GM19372 (cell line): ENCODE results near the gene EIF5AL1.
"Not testable (repeated sequence)": the region's sequence is repeated elsewhere in the genome, so short reads cannot be mapped to it uniquely, and the experiment has no call there.

Source experiments
- ATAC-seq: cut with Tn5 transposase; IDR thresholded peaks from one replicate; pipeline ENCODE4 v1.9.1; 2021; ENCODE audit warnings: mild to moderate bottlenecking, low read depth, moderate library complexity; ENCODE audit not compliant: unreplicated experiment

EIF5AL1 gene

DNA sequence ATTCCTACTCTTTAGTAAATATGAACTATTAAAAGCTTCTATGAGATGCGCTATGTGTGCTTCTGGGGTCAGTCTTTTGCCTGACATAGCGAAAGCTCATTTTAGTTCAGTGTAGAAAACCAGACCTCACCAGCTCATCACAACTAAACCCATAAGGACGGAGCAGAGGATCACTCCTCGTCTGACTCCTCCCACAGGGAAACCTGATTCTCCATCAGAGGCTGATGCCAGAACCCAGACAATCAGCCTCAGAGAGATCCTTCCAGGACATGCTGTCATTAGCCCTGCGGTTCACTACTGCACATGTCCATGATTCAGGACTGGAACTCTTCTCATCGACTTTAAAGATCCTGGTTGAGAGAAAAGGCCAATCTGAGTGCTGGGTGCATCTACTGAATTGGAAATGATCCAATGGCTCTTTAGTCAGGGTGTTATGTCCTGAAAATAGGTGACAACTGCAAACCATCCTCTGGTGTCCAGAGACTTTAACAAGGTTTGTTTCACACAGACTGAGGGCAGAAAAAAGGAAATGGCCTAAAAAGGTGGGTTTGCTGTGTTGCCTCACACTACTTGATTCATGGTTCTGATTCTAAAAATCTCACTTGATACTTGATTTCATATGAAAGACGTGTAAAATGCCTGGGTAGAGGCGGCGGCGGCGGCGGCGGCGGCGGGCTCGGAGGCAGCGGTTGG, at the start of gene EIF5AL1:
TSS of gene EIF5AL1 (plus strand) at position 643 of the 693 bp plus-strand sequence. CDS start 117 bp downstream, outside the sequence.
- not testable (repeated sequence) for ATAC-seq

DNA sequence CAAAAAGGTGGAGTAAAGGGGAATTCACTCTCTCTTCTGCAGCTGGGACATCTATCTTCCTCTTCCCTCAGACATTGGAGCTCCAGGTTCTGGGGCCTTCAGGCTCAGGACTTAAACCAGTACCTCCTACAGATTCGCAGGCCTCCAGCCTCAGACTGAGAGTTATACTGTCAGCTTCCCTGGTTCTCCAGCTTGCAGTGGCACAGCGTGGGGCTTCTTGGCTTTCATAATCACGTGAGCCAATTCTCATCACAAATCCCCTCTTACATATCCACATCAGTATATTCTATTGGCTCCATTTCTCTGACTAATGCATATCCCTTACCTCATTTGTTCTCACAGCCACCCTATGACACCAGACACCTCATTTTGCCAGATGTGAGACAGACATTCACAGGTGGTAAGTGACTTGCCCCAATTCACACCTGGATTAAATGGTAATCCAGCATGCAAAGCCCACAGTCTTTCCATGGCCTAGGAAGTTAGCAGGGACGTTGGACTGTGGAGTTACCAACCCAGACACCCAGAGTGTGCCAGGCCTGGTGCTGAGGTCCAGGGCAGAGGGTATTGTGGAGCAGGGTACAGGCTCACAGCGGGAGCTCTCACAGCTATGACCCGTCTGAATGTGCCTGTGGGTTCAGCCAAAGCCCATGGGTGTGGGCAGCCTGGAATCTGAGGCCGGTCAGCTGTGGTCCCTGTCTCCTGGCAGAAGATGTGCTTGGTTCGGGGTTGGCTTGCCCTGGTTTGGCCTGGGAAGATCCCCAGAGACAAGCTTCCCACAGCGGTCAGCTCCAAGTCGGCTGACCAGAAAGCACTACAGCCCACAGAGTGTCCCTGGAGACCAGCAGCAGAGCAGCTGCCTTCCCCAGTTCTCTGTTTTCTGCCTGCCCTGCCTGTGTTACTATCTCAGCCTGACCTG, 48.5 kb upstream of the EIF5AL1 start:
- no peak for ATAC-seq

DNA sequence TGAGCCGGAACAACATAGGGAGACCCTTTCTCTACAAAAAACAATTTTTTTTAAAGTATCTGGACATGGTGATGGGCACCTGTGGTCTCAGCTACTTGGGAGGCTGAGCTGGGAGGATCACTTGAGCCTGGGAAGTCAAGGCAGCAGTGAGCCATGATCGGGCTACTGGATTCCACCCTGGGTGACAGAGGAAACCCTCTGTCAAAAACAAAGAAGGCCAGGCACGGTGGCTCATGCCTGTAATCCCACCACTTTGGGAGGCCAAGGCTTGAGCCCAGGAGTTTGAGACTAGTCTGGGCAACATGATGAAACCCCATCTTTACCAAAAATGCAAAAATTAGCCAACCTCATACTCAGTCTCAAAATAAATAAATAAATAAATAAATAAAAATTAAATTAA, 47.0 kb upstream of the EIF5AL1 start:
- no peak for ATAC-seq

DNA sequence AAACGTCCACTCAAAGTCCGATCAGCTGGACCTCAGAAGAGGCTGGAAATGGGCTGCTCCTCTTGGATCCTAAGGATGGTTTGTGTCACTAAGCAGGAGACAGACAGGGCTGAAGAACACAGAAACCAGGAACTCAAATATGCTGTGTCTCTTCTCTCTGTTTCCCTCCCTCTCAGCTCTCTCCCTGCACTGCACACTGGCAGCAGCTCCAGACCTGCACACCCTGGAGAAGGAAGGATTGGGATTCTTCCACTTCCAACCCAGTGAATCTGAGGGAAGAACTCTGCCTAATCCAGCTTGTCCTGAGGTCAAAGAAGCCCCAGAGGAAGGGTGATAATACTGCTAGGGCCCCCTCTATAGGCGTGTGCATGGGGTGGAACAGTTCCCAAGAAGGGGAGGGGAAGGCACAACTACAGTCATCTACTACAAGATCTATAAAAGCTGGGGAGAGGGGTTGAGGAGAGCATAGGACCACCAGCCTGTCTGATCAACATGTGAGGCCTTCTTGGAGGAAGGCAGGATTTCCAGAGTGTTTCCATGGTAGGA, 44.2 kb upstream of the EIF5AL1 start:
- no peak for ATAC-seq

DNA sequence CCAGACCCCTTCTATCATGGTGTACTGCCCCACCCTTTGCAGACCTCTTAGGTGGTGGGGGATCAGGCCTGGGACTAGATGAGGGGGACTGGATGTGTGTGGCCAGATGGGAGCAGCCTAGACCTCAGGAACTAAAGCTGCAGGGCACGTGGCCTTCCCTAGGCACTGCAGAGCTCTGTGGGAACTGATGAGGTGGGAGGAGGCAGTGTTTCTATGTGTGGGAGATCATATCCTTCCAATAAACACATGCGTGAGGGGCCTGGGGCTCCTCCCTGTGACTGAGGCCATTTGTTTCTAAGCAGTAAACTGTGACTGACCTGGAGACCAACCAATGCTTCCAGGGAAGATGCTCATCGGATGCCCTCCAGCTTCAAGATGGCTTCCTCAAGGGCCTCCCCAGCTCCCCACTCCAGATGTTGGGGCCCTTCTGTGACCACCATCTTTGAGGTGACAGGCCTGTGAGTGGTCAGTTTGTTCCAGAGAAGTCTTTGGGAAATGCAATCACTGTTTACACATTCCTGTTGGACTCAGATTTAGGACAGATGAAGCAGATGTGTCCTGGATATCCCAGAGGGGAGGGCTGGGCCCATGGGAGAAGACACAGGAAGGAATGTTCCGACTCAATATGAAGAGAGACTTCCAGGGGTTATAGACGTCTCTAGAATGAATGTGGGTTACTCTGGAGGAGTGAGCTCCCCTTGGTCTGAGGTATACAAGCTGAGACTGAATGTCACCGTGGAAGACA, 43.3 kb upstream of the EIF5AL1 start:
- ATAC-seq: no peak

DNA sequence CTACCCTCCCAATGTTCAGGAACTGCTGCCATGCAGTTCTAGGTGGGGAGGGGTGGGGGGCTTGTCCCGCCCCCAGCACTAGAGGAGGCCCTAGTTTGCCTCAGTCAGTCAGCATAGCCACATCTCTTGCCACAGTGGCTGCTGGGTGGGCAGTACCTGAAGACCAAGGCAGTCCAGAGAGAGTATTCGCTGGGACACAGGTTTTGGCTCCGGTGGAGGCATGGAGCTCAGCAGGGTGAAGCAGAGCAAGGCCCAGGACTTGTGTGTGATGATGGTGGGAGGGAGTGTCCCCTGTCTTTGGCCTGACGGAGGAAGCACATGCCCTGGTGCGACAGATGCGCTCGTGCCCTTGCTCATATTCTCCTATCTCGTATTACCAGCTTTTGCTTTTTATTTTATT, 42.2 kb upstream of the EIF5AL1 start:
- no peak for ATAC-seq

DNA sequence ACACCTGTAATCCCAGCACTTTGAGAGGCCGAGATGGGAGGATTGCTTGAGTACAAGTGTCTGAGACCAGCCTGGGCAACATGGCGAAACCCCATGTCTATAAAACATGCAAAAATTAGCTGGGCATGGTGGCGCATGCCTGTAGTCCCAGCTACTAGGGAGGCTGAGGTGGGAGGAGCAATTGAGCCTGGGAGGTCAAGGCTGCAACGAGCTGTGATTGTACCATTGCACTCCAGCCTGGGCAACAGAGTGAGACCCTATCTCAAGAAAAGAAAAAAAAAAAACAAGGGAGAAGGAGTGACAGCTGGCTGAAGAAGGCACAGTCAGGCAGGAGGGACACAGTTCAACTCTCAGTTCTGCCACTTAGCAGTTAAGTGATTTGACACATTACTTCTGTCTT, 40.6 kb upstream of the EIF5AL1 start:
- ATAC-seq: no peak

DNA sequence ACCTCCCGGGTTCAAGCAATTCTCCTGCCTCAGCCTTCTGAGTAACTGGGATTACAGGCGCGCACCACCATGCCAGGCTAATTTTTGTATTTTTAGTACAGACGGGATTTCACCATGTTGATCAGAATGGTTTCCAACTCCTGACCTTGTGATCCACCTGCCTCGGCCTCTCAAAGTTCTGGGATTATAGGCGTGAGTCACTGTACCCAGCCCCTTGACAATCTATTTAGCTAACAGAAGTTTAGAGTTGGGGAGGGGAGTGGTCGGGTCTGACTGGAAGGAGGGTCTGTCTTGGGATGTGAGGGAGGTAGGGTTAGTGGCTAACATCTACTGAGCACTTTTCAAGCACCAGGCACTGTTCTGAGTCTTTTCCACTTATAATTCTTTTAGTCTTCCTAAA, 39.9 kb upstream of the EIF5AL1 start:
- ATAC-seq: no peak

DNA sequence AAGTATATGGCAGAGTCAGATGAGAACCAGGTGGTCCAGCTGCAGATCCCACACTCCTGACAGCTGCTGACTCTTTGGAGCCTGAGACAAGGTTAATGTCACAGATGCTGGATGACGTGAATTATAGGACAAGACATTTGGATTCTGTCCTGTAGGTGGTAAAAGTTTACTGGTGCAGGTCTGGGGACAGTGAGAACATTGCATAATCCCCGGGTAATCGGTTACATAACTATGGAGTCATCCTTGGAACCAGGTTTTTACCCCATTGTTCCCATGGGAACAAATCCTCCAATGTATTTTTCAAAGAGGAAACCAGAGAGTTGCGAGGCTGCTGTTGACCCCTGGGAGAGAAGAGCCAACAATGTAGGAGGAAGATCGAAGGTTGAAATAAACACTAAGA, 39.4 kb upstream of the EIF5AL1 start:
- ATAC-seq: no peak

DNA sequence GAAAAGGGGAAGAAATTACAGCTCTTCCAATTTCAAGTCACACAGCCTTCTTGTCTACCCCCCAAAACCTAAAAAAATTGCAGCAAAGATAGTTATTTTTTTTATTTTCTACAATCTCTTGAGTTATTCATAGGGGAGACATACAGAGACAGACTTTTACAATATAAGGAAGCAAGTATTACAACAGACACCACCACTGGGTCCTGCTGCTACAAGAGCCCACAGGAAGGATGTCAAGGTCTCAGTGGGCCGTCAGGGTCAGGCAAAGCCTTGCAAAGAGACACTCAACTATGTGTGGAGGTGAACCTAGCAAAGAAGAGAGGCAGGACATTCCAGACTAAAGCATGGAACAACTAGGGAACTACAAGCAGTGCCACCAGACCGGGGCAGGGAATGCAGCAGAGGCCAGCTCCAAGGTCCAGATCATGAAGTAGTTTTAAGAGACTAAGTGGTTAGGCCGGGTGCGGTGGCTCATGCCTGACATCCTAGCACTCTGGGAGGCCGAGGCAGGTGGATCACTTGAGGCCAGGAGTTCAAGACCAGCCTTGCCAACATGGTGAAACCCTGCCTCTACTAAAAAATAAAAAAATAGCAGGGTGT, 38.7 kb upstream of the EIF5AL1 start:
- no peak for ATAC-seq

DNA sequence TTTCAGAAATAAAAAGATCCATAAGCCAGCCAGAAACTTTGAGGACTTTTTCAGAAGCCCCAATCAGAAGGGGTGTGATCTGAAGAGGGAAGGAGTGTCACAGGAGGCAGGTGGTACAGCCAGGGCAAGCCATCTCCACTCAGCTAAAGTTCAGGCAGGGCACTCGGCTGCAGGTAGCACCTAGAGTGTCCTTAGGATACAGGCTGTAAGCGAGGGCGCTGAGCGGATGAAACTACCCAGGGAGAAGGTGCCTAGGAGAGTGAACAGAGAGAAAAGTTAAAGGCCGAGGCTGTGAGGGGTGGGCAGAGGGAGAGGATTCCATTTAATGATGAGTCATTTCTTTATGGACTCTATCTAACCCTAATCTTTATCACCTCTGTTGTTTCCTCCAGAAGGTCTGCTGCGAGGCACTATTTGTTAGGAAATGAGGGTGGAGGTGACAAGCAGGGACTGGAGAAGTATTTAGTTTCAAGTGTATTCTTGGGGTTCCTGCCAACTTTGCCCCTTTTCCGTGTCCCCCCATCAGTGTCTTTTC, 37.1 kb upstream of the EIF5AL1 start:
- ATAC-seq: no peak

DNA sequence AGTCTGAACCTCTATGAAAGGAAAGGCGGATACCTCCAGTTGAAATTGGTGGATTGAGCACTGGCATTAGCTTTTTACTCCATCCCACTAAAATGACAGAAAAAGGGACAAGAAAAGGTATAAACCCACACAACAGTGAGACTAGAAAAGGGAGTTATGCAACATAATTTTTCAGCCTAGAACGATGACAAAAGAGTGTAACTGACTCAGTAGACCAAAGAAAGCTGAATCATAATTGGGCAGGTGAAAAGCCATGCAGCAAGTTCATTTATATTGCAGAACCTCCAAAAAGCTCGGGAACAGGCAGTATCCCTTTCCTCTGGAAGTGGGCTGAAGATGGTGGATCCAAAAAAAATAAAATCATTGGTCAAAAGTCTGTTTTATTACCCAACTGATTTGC, 36.5 kb upstream of the EIF5AL1 start:
- ATAC-seq: no peak

DNA sequence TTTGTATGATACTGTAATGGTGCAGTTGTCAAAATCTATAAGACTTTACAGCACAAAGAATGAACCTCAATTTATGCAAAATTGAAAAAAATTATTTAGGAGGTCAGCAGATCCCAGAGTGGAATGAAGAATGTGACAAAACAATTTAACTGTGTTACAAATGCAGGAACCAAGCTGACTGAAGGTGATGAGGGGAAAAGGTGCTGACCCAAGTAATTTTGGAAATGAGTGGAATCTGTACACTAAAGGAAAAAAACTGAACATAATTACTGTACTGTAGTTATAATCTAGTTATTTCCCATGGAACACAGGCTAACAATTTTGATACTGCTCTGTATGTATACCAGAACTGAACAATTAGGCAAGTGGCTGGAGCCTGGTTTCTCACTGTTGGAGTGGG, 35.7 kb upstream of the EIF5AL1 start:
- ATAC-seq: no peak

DNA sequence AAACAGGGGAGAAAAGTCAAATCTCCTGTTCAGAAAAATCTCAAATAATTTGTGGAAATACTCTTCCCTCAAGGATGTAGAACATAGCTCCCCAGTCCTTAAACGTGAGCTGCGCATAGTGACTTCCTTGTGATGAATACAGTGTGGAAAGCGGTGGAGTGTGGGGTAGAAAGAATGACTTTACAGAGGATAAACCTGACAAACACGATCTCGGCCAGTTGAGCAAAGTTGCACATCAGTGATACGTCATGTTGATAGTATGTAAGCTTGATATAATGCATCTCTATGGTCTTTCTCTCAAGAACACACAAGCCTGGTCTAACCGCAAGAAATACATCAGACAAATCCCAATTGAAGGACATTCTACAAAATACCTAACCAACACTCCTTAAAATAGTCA, 34.9 kb upstream of the EIF5AL1 start:
- ATAC-seq: no peak

DNA sequence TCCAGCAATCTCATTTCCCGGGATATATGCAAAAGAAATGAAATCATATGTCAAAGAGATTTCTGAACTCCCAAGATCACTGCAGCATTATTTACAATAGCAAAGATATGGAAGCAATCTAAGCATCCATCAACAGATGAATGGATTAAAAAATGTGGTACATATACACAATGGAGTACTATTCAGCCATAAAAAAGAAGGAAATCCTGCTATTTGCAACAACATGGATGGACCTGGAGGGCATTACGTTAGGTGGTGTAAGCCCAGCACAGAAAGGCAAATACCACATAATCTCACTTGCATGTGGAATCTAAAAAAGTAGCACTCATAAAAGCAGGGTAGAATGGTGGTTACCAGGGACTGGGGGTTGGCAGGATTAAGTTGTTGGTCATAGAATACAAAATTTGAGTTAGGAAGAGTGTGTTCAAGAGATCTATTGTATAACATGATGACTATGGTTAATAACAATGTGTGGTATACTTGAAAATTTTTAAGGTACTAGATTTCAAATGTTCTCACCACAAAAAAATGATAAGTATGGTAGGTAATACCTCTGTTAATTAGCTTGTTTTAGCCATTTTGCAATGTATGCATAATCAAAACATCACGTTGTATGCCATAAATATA, 32.9 kb upstream of the EIF5AL1 start:
- ATAC-seq: no peak

DNA sequence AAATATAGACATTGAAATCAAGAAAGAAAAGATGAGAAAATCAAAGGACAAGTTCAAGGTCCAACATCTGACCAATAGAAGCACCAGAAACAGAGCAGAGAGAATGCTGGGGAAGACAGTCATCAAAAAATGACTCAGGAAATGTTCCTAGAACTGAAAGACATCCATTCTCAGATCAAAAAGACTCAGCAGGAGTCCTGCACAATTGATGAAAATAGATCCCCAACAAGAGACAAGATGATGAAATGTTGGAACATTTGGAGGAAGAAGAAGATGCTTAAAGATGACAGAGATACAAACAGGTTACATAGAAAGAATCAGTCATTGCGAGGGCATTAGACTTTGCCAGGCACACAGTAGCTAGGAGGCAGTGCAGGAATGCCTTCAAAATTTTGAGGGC, 30.0 kb upstream of the EIF5AL1 start:
- no peak for ATAC-seq

DNA sequence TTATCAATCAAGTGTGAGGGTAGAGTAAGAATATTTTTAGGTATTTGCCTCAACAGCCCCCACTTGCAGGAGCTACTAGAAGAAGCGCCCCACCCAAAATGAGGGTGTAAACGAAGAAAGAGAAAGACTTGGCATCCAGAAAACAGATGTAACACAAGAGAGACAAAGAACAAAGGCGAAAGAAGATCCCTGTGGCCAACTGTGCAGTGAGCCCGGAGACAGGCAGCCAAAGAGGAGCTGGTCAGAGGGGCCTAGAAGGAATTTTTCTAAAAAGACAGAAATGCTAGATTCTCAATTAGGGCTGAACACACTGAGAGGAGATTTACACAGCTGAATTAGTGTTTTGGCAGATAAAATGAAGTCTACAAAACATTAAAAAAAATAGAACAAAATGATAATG, 29.6 kb upstream of the EIF5AL1 start:
- no peak for ATAC-seq

DNA sequence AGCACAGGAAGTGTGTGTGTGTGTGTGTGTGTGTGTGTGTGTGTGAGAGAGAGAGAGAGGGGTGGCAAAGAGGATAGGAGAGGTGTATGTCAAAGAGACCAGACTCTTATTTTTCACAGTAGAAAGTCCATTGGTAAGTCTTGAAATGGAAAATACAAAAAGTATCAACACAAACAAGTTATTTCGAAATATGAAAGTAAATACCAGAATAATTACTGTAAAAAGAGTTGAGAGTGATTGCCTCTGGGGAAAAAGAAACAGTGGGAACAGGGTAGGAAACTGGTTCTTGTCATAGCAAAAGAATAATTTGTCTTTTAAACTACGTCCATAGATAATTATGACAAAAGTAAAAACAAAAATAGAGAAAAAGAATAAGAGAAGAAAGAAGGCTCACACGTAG, 29.0 kb upstream of the EIF5AL1 start:
- ATAC-seq: no peak

DNA sequence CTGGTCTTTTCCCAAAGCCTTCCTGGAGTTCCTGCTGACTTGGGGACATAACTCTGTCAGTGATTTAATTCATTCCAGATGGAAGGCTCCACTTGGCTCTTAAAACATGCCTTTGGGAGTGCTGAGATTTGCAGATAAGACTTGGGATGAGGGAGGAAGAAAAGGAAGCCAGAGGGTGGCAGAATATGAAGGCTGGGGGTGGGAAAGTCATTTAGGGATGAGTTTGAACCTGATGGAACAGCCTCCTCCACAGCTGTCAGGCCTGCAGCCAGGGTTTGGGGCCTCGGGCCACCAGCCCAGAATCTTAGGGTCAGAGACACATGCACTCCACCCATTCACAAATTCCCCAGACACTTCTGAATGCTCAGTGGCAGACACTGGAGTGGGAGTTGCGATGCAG, 28.4 kb upstream of the EIF5AL1 start:
- no peak for ATAC-seq

DNA sequence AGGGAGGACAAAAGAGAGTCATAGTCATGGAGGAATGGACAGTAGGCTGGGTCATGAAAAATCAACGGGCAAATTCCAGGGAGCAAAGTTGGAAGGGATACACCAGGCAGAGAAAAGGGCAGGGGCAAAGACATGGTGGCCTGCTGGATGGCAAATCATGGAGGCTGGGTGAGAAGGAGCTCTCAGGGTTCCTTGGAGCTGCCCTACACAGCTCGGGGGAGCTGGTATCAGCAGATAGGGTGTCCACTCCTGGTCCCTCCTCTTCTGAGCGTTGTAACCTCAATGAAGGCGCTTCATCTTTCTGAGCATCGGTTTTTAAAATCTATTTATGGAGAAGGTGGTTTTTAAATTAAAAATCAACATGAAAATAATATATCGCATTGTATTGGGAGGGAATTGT, 27.9 kb upstream of the EIF5AL1 start:
- no peak for ATAC-seq
